AG20443 (cell line): ENCODE measurements around the gene LRRK1.

Experiments used
- DNase-seq: peaks from one replicate; pipeline ENCODE4 v3.0.0; 2012; ENCODE audit warnings: low spot score, mixed read lengths

LRRK1 gene

GRCh38 chr15:101114166-101114565 lies 195.0 kb downstream of the LRRK1 start:
- DNase-seq: no peak

DNA sequence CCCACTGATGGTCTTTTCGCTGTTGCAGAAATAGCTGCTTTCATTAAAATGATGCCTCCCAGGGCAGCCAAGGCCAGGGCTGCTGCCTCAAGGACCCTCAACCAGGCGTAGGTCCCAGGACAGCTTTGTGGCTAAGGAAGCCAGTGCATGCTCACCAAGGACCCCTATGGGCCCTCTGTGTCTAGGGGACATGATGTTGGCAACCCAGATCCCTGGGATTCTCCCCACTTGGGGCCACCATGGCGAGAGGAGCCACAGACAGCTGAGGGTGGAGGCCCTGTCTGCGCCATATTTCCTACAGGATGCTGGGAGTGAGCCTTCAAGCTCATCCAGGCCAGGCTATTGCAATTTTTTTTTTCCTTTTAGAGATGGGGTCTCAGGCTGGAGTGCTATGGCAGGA lies 195.5 kb downstream of the LRRK1 start:
- no peak for DNase-seq

GRCh38 chr15:101115393-101115785 lies 196.2 kb downstream of the LRRK1 start:
- no peak for DNase-seq

DNA sequence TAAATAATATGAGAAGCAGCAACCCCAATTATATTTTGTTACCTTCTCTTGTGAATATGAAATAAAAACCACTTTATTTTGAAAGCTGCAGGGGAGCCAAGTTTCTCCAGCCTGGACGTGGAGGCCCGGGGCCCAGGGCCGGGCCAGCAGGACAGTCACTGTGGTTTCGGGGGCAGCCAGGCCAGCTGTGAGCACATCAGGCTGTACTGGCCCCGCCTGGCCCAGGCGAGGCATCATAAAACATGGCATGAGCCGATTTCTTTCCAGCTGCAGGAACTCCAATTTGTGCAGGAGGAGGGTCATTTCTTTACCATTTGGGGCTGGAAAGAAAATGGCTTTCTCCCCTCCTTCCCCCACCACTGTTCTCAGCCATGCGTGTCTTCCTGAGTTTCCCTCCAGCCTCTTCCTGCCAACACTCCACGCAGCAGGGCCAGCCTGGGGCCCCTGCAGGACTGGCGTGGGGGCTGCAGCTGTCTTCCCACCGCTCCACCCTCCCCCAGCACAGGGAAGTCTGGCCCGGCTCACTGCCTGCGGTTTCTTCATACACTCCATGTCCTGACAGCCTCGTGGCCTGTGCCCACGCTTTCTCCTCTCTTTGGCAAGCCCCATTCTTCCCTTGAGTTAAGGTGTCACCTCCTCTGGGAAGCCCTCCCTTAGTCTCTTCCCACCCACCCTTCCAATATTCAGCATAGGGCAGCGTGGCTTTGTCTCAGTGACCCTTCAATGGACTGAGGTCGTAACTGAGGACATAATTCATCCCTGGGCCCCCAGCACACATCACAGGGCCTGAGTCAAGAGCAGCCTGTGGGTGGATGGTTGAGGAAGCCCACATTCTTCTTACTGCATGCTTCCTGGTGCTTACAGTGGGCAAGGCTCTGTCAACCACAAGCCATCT lies 196.9 kb downstream of the LRRK1 start:
- peak; percentile 78 for DNase-seq

DNA sequence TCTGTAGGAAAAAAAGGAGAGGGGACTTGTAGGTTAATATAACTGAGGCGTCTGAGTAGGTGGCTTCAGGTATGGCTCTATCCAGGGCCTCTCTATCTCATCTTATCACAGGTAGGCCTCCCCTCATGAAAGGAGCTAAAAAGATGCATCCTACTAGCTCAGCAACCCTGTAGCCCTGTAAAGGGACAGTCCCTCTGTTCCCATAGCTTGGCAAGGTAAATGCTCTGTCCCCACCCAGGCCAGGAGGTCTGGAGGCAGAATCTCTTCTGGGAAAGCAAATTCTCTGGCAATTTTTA lies 197.5 kb downstream of the LRRK1 start:
- no peak for DNase-seq

- DNase-seq: no peak
These were observed 199.0 kb downstream of the LRRK1 start for GRCh38 chr15:101118116-101118515.

DNA sequence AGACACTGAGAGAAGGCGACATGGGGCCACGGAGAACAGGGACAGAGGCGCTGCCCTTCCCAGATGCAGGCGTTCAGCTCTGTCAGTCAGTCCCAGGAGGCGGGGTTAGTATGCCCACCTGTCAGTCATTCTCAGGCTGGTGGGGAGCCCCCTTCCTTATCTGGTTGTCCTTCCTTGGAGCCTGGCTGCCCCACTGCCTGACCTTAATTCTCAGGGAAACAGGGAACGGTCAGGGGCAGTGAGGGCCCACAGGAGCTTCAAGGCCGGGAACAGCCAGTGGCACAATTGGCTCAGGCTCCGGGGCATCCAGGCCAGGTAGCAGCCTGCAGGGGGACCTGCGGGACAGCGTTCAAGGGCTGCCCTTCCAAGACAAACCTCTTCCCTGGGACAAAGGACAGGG lies 199.5 kb downstream of the LRRK1 start:
- no peak for DNase-seq

DNA sequence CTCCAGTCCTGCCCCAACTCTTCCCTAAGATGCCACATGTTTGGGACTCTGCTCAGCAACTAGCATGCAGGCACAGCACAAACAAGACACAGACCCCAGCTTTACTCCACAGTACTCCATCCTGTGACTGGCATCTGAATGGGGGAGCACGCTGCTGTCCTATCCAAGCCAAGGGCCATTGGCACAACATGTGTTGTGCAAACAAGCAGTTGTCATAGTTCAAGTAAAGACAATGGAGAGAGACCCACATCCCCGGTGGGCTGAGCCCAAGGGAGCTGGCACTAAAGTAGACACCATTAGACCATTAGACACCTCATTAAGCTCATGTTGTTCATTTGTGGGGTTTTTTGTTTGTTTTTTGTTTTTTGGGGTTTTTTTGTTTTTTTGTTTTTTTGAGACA lies 200.0 kb downstream of the LRRK1 start:
- DNase-seq: no peak
